HEK293 (cell line): ENCODE results near the gene FTSJ1.

Experiments
- ZNF366 ChIP-seq: fragments of 450-650 bp; formaldehyde crosslinking; conservative IDR thresholded peaks from 2 replicates; pipeline ENCODE4 v1.5.1; 2016; ENCODE audit warnings: missing biosample characterization, missing genetic modification characterization
- ZNF768 ChIP-seq: fragments of 450-650 bp; formaldehyde crosslinking; IDR thresholded peaks from 2 replicates; pipeline ENCODE4 v1.5.1; 2018; ENCODE audit warnings: missing biosample characterization, mild to moderate bottlenecking, missing genetic modification characterization
- TF ChIP-seq, protein P1 (sequence below): fragments of 450-650 bp; formaldehyde crosslinking; IDR thresholded peaks from 2 replicates; pipeline ENCODE4 v1.5.1; 2016; ENCODE audit warnings: missing biosample characterization, missing genetic modification characterization
- TF ChIP-seq, protein P2 (sequence below): fragments of 450-650 bp; formaldehyde crosslinking; IDR thresholded peaks from 2 replicates; pipeline ENCODE4 v1.5.1; 2016; ENCODE audit warnings: missing biosample characterization, missing genetic modification characterization
- TF ChIP-seq, protein P3 (sequence below): fragments of 450-650 bp; formaldehyde crosslinking; conservative IDR thresholded peaks from 2 replicates; pipeline ENCODE4 v1.5.1; 2016; ENCODE audit warnings: low read depth, missing biosample characterization, missing genetic modification characterization

DNA sequence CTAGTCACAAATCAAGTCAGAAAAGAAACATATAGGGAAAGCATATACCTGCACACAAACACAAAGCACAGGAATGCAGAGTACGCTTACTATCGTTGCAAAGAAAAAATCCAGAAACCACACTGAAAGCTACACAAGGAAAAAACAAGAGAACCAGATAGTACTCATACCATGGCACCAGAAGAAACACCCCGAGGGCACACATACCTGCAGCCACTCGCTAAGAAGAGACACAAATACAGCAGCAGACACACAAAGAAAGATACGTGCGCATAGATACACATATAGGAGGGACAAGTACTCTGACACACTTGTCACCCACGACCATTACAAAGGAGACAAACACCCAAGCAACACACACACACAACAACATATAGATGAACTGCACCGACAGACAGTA, 4.5 kb upstream of the FTSJ1 start:
- TF ChIP-seq, protein P1, sequence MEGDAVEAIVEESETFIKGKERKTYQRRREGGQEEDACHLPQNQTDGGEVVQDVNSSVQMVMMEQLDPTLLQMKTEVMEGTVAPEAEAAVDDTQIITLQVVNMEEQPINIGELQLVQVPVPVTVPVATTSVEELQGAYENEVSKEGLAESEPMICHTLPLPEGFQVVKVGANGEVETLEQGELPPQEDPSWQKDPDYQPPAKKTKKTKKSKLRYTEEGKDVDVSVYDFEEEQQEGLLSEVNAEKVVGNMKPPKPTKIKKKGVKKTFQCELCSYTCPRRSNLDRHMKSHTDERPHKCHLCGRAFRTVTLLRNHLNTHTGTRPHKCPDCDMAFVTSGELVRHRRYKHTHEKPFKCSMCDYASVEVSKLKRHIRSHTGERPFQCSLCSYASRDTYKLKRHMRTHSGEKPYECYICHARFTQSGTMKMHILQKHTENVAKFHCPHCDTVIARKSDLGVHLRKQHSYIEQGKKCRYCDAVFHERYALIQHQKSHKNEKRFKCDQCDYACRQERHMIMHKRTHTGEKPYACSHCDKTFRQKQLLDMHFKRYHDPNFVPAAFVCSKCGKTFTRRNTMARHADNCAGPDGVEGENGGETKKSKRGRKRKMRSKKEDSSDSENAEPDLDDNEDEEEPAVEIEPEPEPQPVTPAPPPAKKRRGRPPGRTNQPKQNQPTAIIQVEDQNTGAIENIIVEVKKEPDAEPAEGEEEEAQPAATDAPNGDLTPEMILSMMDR (tag by site-specific recombination) = no peak
- TF ChIP-seq ZNF366 (tag by site-specific recombination) = no peak
- TF ChIP-seq, protein P2, sequence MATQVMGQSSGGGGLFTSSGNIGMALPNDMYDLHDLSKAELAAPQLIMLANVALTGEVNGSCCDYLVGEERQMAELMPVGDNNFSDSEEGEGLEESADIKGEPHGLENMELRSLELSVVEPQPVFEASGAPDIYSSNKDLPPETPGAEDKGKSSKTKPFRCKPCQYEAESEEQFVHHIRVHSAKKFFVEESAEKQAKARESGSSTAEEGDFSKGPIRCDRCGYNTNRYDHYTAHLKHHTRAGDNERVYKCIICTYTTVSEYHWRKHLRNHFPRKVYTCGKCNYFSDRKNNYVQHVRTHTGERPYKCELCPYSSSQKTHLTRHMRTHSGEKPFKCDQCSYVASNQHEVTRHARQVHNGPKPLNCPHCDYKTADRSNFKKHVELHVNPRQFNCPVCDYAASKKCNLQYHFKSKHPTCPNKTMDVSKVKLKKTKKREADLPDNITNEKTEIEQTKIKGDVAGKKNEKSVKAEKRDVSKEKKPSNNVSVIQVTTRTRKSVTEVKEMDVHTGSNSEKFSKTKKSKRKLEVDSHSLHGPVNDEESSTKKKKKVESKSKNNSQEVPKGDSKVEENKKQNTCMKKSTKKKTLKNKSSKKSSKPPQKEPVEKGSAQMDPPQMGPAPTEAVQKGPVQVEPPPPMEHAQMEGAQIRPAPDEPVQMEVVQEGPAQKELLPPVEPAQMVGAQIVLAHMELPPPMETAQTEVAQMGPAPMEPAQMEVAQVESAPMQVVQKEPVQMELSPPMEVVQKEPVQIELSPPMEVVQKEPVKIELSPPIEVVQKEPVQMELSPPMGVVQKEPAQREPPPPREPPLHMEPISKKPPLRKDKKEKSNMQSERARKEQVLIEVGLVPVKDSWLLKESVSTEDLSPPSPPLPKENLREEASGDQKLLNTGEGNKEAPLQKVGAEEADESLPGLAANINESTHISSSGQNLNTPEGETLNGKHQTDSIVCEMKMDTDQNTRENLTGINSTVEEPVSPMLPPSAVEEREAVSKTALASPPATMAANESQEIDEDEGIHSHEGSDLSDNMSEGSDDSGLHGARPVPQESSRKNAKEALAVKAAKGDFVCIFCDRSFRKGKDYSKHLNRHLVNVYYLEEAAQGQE (tag by site-specific recombination) = no peak
- TF ChIP-seq, protein P3, sequence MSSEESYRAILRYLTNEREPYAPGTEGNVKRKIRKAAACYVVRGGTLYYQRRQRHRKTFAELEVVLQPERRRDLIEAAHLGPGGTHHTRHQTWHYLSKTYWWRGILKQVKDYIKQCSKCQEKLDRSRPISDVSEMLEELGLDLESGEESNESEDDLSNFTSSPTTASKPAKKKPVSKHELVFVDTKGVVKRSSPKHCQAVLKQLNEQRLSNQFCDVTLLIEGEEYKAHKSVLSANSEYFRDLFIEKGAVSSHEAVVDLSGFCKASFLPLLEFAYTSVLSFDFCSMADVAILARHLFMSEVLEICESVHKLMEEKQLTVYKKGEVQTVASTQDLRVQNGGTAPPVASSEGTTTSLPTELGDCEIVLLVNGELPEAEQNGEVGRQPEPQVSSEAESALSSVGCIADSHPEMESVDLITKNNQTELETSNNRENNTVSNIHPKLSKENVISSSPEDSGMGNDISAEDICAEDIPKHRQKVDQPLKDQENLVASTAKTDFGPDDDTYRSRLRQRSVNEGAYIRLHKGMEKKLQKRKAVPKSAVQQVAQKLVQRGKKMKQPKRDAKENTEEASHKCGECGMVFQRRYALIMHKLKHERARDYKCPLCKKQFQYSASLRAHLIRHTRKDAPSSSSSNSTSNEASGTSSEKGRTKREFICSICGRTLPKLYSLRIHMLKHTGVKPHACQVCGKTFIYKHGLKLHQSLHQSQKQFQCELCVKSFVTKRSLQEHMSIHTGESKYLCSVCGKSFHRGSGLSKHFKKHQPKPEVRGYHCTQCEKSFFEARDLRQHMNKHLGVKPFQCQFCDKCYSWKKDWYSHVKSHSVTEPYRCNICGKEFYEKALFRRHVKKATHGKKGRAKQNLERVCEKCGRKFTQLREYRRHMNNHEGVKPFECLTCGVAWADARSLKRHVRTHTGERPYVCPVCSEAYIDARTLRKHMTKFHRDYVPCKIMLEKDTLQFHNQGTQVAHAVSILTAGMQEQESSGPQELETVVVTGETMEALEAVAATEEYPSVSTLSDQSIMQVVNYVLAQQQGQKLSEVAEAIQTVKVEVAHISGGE (tag by site-specific recombination) = no peak
- TF ChIP-seq ZNF768 (tag by site-specific recombination) = no peak
